Left renal pelvis (tissue), 4 donors: Measurements from ENCODE around the gene GALR3. TPM values are rescaled to one million over a fixed set of nuclear protein-coding genes. Genes with fewer than 3 reads are reported as not detected.
"Not testable (repeated sequence)": the region's sequence is repeated elsewhere in the genome, so short reads cannot be mapped to it uniquely, and the experiment has no call there.

Source experiments
- DNase-seq, 4 donors: peaks; one replicate each; pipeline ENCODE4 v3.0.0-alpha.2; 2013; ENCODE audit warnings: low read depth in 4 of 4, low spot score in 3 of 4
- polyA plus RNA-seq, 4 donors: library from polyadenylated mRNA; unstranded; fragments of 120-200 nt; gene quantifications; one replicate each; pipeline ENCODE4 v1.2.1, GENCODE V29; 2013; ENCODE audit not compliant: insufficient read length in 4 of 4

GALR3 gene
- polyA plus RNA-seq = not detected

- DNase-seq = no peak
Observed at GRCh38 chr22:37823134-37823985, at the start of gene GALR3. Gene GALR3, plus strand, starts transcription at chr22:37823382. Its CDS starts 25 bp downstream, at chr22:37823407.

DNA sequence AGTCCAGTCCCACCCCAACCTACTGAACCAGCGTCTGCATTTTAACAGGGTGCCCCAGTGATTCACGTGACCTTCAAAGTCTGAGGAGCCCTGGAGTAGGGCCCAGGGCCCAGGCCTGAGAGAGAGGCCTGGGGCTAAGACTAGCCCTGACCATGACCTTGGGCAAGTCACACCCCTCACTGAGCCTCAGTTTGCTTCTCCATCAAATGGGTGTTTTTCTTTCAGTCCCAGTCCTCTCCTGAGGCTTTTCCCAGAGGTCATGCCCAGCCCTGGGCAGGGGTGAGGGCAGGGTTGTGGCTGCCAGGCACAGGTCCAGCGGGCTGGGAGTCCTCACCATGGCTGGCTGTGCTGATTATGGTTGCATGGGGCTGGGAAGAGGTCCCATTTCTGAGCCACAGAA lies 48.5 kb upstream of the GALR3 start:
- no peak for DNase-seq

GRCh38 chr22:37775785-37776638 lies 47.2 kb upstream of the GALR3 start:
- DNase-seq = no peak

GRCh38 chr22:37776639-37777005 lies 46.6 kb upstream of the GALR3 start:
- DNase-seq = no peak

DNA sequence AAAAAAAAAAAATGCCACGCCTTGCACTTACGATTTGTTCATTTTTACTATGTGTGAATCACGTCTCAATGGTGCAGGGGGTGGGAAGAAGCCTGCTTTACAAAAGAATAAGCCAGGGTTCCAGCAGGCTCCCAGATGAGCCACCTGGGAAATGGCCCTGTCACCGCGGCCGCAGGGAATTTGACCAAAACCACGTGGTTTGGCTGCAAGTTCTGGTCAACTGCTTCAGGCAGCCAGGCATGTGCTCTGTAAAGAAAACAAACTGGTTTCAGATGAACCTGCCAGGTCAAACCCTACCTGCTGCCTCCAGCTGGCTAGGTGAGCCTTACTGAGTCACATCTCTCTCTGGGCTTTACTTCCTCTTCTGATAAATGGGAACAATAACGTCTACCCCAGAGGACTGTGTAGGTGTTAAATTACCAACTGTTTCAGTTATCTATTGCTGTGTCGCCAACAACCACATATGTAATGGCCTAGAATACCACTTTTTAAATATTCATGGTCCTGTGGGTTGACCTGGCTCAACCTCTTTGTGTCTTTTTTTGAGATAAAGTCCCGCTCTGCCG lies 46.0 kb upstream of the GALR3 start:
- DNase-seq = peak in 2 of 4 donors; percentile 45 to 59

DNA sequence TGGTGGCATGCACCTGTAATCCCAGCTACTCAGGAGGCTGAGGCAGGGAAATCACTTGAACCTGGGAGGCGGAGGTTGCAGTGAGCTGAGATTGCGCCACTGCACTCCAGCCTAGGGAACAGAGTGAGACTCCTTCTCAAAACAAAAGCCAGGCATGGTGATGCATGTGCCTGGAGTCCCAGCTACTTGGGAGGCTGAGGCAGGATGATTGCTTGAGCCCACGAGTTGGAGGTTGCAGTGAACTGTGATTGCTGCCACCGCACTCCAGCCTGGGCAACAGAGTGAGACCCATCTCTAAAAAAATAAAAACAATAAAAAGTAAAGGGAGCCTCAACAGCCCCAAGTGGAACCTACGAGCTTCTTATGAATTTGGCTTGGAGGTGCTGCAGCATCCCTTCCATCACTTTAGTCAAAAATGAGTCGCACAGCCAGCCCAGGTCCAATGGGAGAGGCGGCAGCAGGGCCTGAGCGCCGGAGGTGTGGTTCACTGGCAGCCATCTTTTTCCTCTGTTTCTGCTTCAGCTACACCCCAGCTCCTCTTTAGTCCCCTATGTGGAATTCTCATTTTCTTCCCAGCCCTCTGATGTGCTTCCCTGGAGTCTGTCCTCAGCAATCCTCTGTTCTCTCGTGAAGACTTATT lies 44.7 kb upstream of the GALR3 start:
- no peak for DNase-seq

GRCh38 chr22:37781434-37782059 lies 41.6 kb upstream of the GALR3 start:
- DNase-seq = no peak

GRCh38 chr22:37782340-37783168 lies 40.6 kb upstream of the GALR3 start:
- no peak for DNase-seq

GRCh38 chr22:37784829-37785495 lies 38.2 kb upstream of the GALR3 start:
- DNase-seq = no peak

DNA sequence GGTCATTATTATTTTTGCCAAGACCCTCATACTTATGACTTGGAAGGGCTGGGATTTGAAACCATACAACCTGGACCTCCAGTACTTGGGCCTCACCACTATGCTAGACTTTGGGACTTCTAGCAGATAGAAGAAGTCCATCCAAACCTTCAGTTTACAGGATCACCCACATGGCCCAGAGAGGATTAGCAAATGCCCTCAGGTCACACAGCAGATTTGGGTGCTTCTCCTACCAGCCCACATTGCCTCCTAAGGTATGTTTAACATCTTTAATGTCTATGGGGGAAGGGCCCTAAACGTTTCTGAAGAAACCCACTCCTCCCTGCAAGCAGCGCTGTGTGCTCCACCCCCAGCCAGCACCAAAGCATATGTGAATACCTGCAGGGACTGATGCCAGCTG lies 32.9 kb upstream of the GALR3 start:
- DNase-seq = no peak

DNA sequence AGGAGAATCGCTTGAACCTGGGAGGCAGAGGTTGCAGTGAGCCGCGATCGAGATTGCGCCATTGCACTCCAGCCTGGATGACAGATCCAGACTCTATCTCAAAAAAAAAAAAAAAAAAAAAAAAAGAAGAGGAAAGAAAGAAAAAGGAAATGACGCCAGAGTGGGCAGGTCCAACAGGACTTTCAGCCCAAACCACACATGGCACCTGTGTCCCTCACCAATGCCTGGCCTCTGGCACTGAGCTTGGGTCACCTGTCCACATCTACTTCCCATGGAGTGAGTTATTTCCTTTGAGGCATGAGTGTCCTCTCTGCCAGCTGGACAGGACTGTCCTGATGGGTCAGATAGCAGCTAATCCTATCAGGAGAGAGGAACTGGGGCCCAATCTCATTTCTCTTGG lies 30.7 kb upstream of the GALR3 start:
- DNase-seq = no peak

GRCh38 chr22:37794376-37794775 lies 28.8 kb upstream of the GALR3 start:
- no peak for DNase-seq

GRCh38 chr22:37796079-37796478 lies 27.1 kb upstream of the GALR3 start:
- no peak for DNase-seq

- DNase-seq = not testable (repeated sequence)
Observed at GRCh38 chr22:37797259-37797658, 25.9 kb upstream of the GALR3 start.

DNA sequence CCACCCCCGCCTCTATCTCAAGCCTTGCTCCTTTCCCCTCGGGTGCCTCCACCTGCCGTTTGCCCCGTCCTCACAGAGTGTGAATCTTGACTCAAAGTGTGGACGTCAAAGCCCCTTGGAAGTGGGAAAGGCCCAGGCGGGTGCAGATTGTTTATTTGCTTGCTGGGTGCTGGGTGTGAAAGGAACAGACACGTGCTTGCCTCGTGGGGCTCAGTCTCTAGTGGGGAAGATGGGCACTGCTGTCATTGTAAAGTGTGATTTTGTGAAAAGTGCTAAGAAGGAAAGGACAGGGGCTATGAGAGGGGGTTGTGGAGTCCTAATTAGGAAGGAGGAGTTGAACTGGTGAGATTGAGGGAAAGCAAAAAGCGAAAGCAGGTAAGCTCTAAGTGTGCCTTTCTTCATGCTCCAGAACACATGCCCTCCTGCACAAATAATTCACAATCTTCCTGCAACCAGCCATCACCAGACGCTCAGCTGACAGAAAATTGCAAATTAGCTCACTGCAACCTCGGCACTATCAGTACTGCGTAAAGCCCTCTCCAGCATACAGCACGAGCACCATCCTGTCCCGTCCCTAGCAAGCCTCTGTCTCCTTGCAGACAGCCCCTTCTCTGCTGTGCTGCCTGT lies 25.2 kb upstream of the GALR3 start:
- no peak for DNase-seq

GRCh38 chr22:37799979-37800378 lies 23.2 kb upstream of the GALR3 start:
- DNase-seq = not testable (repeated sequence)

- no peak for DNase-seq
Observed at GRCh38 chr22:37801946-37802309, 21.3 kb upstream of the GALR3 start.

DNA sequence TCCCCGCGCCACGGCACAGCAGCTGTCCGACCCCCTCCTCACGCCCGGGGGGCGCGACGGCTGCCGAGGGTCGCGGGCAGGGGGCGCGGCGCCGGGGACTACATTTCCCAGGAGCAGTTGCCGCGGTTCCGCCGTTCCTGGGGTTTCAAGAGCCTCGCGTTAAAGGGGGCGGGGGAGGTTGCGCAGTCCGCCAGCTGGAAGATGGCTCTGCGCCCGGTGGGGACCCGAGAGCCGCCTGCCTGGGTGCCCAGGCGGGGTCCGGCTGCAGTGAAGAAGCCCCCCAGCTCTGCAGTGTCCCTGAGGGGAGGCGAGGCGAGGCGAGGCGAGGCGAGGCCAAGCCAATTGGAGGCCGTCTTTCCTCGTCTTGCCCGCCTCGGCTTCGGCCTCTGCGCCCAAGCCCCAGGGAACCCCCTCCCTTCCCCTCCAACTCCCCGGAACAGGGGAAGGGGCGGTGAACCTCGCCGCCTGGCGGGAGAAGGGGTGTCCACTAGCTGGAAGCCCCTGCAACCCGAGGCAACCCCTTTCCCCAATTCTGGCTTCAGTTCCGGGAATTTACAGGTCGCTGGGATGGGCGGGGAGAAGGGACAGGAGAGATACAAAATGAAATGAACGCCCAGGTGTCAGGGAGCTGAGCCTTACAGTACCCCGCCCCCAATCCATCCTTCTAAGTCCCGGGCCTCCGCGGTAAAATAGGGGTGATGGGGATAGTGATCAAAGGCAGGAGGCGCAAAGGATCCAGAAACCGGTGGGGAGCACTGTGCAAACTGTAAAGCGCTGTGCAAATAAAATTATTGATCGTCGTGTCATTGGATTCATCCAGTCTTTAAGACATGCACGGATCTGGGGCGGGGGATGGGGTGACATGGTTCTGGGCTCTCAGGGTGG lies 20.6 kb upstream of the GALR3 start:
- DNase-seq = no peak
